NCI-H2196 (cell line): ENCODE measurements around the gene IL4I1.
"Not testable (repeated sequence)": the region's sequence is repeated elsewhere in the genome, so short reads cannot be mapped to it uniquely, and the experiment has no call there.

Experiments
- DNase-seq: peaks from one replicate; lab custom pipeline; 2025; ENCODE audit not compliant: unreplicated experiment; lab: John Stamatoyannopoulos, UW

IL4I1 gene

GRCh38 chr19:49896863-49897621 is at the start of gene IL4I1:
Gene IL4I1 (minus strand): TSS chr19:49896887. CDS start chr19:49896160, 727 bp downstream.
- no peak for DNase-seq

- DNase-seq = no peak
Measured at GRCh38 chr19:49946415-49946814, 49.7 kb upstream of the IL4I1 start.

- not testable (repeated sequence) for DNase-seq
Measured at GRCh38 chr19:49944567-49944966, 47.9 kb upstream of the IL4I1 start.

- no peak for DNase-seq
Measured at GRCh38 chr19:49940482-49940791, 43.8 kb upstream of the IL4I1 start.

- DNase-seq = no peak
Measured at GRCh38 chr19:49939721-49940481, 43.2 kb upstream of the IL4I1 start.

- DNase-seq = no peak
Measured at GRCh38 chr19:49938662-49939061, 42.0 kb upstream of the IL4I1 start.

GRCh38 chr19:49937750-49938381 is 41.2 kb upstream of the IL4I1 start:
- DNase-seq = peak; percentile 86

- no peak for DNase-seq
Measured at GRCh38 chr19:49936549-49936948, 39.9 kb upstream of the IL4I1 start.

- no peak for DNase-seq
Measured at GRCh38 chr19:49933643-49934042, 37.0 kb upstream of the IL4I1 start.

GRCh38 chr19:49932731-49933131 is 36.0 kb upstream of the IL4I1 start:
- DNase-seq = no peak

GRCh38 chr19:49932041-49932451 is 35.4 kb upstream of the IL4I1 start:
- DNase-seq = no peak

GRCh38 chr19:49931293-49932040 is 34.8 kb upstream of the IL4I1 start:
- no peak for DNase-seq

GRCh38 chr19:49930483-49931011 is 33.9 kb upstream of the IL4I1 start:
- DNase-seq = peak; percentile 76

GRCh38 chr19:49929611-49930482 is 33.2 kb upstream of the IL4I1 start:
- peak; percentile 97 for DNase-seq

- DNase-seq = peak; percentile 94
Measured at GRCh38 chr19:49929121-49929610, 32.5 kb upstream of the IL4I1 start, which contains the start of the genes ATF5 and NUP62. Gene ATF5 (plus strand): TSS chr19:49929205. CDS start chr19:49930851, 1,646 bp downstream. Gene NUP62 (minus strand): TSS chr19:49929504. CDS start chr19:49909807, 19,697 bp downstream.

- no peak for DNase-seq
Measured at GRCh38 chr19:49927526-49928264, 31.0 kb upstream of the IL4I1 start.

GRCh38 chr19:49926515-49926914 is 29.8 kb upstream of the IL4I1 start:
- no peak for DNase-seq

- DNase-seq = no peak
Measured at GRCh38 chr19:49925486-49925885, 28.8 kb upstream of the IL4I1 start.

GRCh38 chr19:49924881-49925210 is 28.2 kb upstream of the IL4I1 start:
- not testable (repeated sequence) for DNase-seq
